ENCODE measurements around the gene FOXM1. TPM values are rescaled to one million over a fixed set of nuclear protein-coding genes. Genes with fewer than 3 reads are reported as not detected.
"Not testable (repeated sequence)": the region's sequence is repeated elsewhere in the genome, so short reads cannot be mapped to it uniquely, and the experiment has no call there.

Gene FOXM1
- total and polyA plus RNA-seq, 10 of the 15 experiments (the other 5 are each of a cell fraction or from before 2014, with no cell fraction given), result 15.1 to 63.2 (median 34.2) TPM

- ChIA-PET RAD21 (ENCODE audit: unreplicated experiment) (no interaction called here), POLR2A (no interaction called here), SMC1A (ENCODE audit: uncharacterized antibody, unreplicated experiment) (no interaction called here), CTCF (interaction anchor here (1.1 kb wide), 1 partner anchor 52 kb away, joined by 3 read pairs; the partner anchor contains the start of gene ITFG2)
- Histone ChIP-seq H2AFZ (ENCODE audit: control insufficient read depth, low read depth, low read length) (no peak overlapping the region), H3K4me1 (ENCODE audit: control insufficient read depth, insufficient read depth, low read length) (no peaks in the 10 kb centered on the region; the same call in 1 of the 2 replicates), H3K27me3 (replicated peaks in 1 of 2; ENCODE audit: control insufficient read depth in 2 of 2, insufficient read depth in 2 of 2, low read length in 1 of 2) (no peaks in the 10 kb centered on the region), H3K36me3 (ENCODE audit: control insufficient read depth in 2 of 2, insufficient read depth in 2 of 2, low read length in 1 of 2) (peaks cover 28 to 37% of the 10 kb centered on the region in 2 experiments), H3K79me2 (ENCODE audit: control insufficient read depth, insufficient read depth, low read length) (no peaks in the 10 kb centered on the region), H3K27ac (ENCODE audit: control insufficient read depth, insufficient read depth) (no peak overlapping the region), H3K9me3 (replicated peaks; ENCODE audit: control insufficient read depth, insufficient read depth, low read length) (no peaks in the 10 kb centered on the region), H4K20me1 (ENCODE audit: control insufficient read depth, insufficient read depth) (no peaks in the 10 kb centered on the region), H3K4me2 (ENCODE audit: control insufficient read depth, insufficient read depth) (no peak overlapping the region), H3K9ac (ENCODE audit: control insufficient read depth, insufficient read depth, low read length) (no peak overlapping the region), H3K4me3 (no peak overlapping the region)
- TF ChIP-seq ZBTB40 (IDR thresholded peaks at IDR 0.05; ENCODE audit: borderline replicate concordance) (no peak), BRCA1 (IDR thresholded peaks at IDR 0.05; ENCODE audit: low read depth, low read length) (no peak), ZNF384 (IDR thresholded peaks at IDR 0.05; ENCODE audit: borderline replicate concordance, low read depth, low read length) (no peak), BACH1 (IDR thresholded peaks at IDR 0.05; ENCODE audit: borderline replicate concordance) (no peak), PBX3 (IDR thresholded peaks at IDR 0.05; ENCODE audit: insufficient replicate concordance, low read depth, low read length) (no peak), ZBTB4 (CRISPR knock-in tag; IDR thresholded peaks at IDR 0.05) (no peak), HDGF (IDR thresholded peaks at IDR 0.05) (no peak), CEBPB (IDR thresholded peaks at IDR 0.05; ENCODE audit: borderline replicate concordance in 1 of 2, low read depth in 2 of 2, low read length in 2 of 2) (no peak), MEF2A (IDR thresholded peaks at IDR 0.05; ENCODE audit: insufficient read depth, low read depth, low read length) (no peak)
- WGBS (ENCODE audit: insufficient coverage, insufficient replicate concordance, low lambda C conversion rate, missing lambda C conversion rate), result over 99% methylated on average over 9 of the region's 9 CpGs
- DNase-seq (ENCODE audit: low read depth, low spot score) (no peak), ATAC-seq (no peak), FAIRE-seq (no peak)
- intact Hi-C loops (cut with micrococcal nuclease; ENCODE audit: unreplicated experiment) (no loop called here), in situ Hi-C loops (cut with MboI) (no loop called here)
- no TSS peak for BruUV-seq (replicated peaks)
Observed at GRCh38 chr12:2864198-2864597, 12.8 kb downstream of the FOXM1 start.

GRCh38 chr12:2863402-2863801 is 13.6 kb downstream of the FOXM1 start:
- H2AFZ ChIP-seq (ENCODE audit: control insufficient read depth, low read depth, low read length); H3K79me2 ChIP-seq (ENCODE audit: control insufficient read depth, insufficient read depth, low read length); H3K4me3 ChIP-seq; BruUV-seq (replicated peaks); in situ Hi-C loops (cut with MboI); FAIRE-seq; DNase-seq (ENCODE audit: low read depth, low spot score); H3K9me3 ChIP-seq (replicated peaks; ENCODE audit: control insufficient read depth, insufficient read depth, low read length); intact Hi-C loops (cut with micrococcal nuclease; ENCODE audit: unreplicated experiment); H3K27ac ChIP-seq (ENCODE audit: control insufficient read depth, insufficient read depth); POLR2A ChIA-PET; H3K9ac ChIP-seq (ENCODE audit: control insufficient read depth, insufficient read depth, low read length); SMC1A ChIA-PET (ENCODE audit: uncharacterized antibody, unreplicated experiment); H3K4me1 ChIP-seq (ENCODE audit: control insufficient read depth, insufficient read depth, low read length); H3K27me3 ChIP-seq (replicated peaks in 1 of 2; ENCODE audit: control insufficient read depth in 2 of 2, insufficient read depth in 2 of 2, low read length in 1 of 2); RAD21 ChIA-PET (ENCODE audit: unreplicated experiment); H3K4me2 ChIP-seq (ENCODE audit: control insufficient read depth, insufficient read depth); ATAC-seq; H4K20me1 ChIP-seq (ENCODE audit: control insufficient read depth, insufficient read depth): not testable (repeated sequence)
- CTCF ChIA-PET, result interaction anchor here (1.0 to 1.1 kb wide), 2 partner anchors 51 to 81 kb away, joined by 3 read pairs; partner anchors contain the start of gene ITFG2
- WGBS (ENCODE audit: insufficient coverage, insufficient replicate concordance, low lambda C conversion rate, missing lambda C conversion rate), result 100% methylated on average over 6 of the region's 7 CpGs
- peaks cover 32 to 42% of the 10 kb centered on the region in 2 experiments for H3K36me3 ChIP-seq (ENCODE audit: control insufficient read depth in 2 of 2, insufficient read depth in 2 of 2, low read length in 1 of 2)

Measured in GM12878 (cell line).